ENCODE measurements around the gene OCEL1.

- TF ChIP-seq CTCF (conservative IDR thresholded peaks at IDR 0.05 in 1 of 2, IDR thresholded peaks at IDR 0.05 in 1 of 2; ENCODE audit: low read depth in 1 of 2, low read length in 2 of 2) = no peak
- TF ChIP-seq EZH2 (IDR thresholded peaks at IDR 0.05; ENCODE audit: low read length, missing control alignments) = no peak
Measured at GRCh38 chr19:17227798-17228367, 1.9 kb downstream of the OCEL1 start.

Measured in fibroblast of lung (primary cell).